Stimulated activated effector memory CD8-positive, alpha-beta T cell treated with anti-CD3 and anti-CD28 coated beads, Interleukin-12 subunit alpha, Interleukin-12 subunit beta, amount 100 ng/mL, for 72 hours (primary cell): ENCODE measurements around the gene WDR88.

Experiments used
- ATAC-seq: fragments of 150-1000 bp; cut with Tn5 transposase; 2 replicates; pipeline ENCODE4 v1.10.0; 2021
- DNase-seq, 2 donors: peaks; one replicate each; pipeline ENCODE4 v3.0.0; 2021 to 2022; ENCODE audit warnings: low spot score in 2 of 2
- H3K27ac Mint-ChIP-seq: one replicate; pipeline ENCODE4 v1.8.0; 2022; ENCODE audit warnings: mild to moderate bottlenecking, mixed read lengths
- H3K36me3 Mint-ChIP-seq: one replicate; pipeline ENCODE4 v1.8.0; 2022; ENCODE audit warnings: mild to moderate bottlenecking, mixed read lengths
- H3K4me1 Mint-ChIP-seq: one replicate; pipeline ENCODE4 v1.8.0; 2022; ENCODE audit warnings: mixed read lengths
- H3K4me3 Mint-ChIP-seq: one replicate; pipeline ENCODE4 v1.8.0; 2022; ENCODE audit warnings: mild to moderate bottlenecking, mixed read lengths
- H3K9me3 Mint-ChIP-seq: one replicate; pipeline ENCODE4 v1.8.0; 2022; ENCODE audit warnings: mixed read lengths

The WDR88 gene

GRCh38 chr19:33194886-33195644, 63.2 kb downstream of the WDR88 start:
- H3K9me3 Mint-ChIP-seq = no peaks in the 10 kb centered on the region
- no peak for DNase-seq
- ATAC-seq = no peak
- H3K4me3 Mint-ChIP-seq = no peak overlapping the region
- no peaks in the 10 kb centered on the region for H3K36me3 Mint-ChIP-seq
- no peak overlapping the region for H3K27ac Mint-ChIP-seq
- no peaks in the 10 kb centered on the region for H3K4me1 Mint-ChIP-seq

DNA sequence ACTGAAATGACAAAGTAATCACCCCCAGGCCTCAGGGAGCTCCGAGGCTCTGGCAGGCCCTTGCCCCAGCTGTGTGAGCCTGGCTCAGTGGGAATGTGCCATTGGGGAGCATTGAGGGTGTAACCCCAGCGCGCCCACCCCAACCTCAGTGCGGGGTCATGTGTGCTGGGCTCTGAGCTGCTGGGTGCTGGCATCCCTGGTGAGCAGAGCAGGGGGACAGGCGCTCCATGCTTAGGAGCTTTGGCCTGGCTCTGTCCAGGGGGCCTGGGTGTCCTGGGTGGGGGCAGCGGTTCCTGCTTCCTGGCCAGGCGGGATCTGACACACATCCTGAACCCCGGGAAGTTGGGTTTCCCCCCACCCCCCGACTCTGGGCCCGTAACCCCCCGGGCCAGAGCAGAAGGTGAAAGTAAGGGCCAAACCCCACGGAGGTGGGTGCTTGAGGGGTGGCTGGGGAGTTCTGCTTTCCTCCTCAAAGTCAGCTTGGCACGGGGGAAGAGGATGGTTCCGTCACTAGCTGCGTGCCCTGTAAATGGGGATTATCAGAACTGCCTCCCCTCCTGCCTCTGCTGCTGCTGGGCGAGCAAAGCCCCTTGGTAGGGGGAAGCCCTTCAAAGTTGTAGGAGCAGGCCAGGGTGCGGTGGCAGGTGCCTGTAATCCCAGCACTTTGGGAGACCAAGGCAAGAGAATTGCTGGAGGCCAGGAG, 63.9 kb downstream of the WDR88 start:
- no peak for DNase-seq
- Mint-ChIP-seq H3K27ac (no peak overlapping the region), H3K36me3 (no peaks in the 10 kb centered on the region), H3K4me1 (no peaks in the 10 kb centered on the region), H3K9me3 (no peaks in the 10 kb centered on the region), H3K4me3 (no peak overlapping the region)
- ATAC-seq = no peak

DNA sequence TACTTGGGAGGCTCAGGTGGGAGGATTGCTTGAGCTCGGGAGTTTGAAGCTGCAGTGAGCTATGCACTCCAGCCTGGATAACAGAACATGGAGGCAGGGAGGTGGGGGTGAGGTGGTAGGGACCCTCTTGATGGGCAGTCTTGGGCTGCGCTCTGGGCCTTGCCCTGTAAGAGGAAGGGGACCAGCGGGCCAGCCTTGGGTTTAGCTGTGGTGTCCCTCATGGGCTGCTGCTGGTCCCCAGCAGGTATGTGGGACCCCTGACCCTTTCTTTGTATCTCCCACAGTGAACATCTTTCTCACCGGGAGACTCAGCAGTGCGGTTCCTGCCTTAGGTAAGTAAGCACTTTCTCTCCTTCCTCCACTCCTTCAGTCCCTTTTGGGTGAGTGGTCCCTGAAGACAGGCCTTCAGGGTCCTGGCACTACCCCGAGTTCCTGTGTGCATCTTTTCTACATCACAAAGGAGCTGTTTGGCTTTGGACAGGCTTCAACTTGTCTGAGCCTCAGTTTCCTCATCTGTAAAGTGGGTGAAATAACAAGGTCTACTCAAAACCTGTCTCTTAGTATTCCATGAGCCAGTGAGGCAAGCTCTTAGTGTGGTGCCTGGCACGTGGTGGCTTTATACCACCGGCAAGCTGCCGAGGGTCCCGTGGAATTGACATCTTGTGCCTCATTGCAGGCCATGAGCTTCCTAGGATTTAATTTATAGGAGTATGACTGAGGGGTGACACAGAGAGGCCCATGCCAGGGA, 64.7 kb downstream of the WDR88 start:
- H3K27ac Mint-ChIP-seq = no peak overlapping the region
- H3K9me3 Mint-ChIP-seq = no peaks in the 10 kb centered on the region
- no peak for DNase-seq

DNA sequence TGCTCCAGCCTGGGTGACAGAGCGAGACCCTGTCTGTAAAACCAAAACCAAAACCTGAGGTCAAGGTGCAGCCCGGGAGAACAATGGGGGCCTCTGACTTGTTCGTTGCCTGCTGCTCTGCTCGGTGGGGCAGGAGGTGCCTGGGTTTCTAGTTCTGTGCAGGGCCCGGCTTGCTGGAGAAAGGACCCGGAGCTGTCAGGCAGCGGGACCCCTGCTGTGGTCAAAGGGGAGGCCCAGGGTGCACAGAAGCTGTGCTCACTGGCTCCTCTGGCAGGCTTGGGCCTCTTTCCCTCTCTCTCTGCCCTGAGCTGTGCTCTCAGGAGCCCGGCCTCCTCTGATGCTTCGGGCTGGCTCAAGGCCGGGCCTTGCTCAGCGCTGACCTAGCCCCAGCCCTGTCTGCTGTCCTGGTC, 65.7 kb downstream of the WDR88 start:
- no peak overlapping the region for H3K27ac Mint-ChIP-seq
- H3K4me1 Mint-ChIP-seq = no peaks in the 10 kb centered on the region
- ATAC-seq (no peak), DNase-seq (no peak)
- H3K9me3 Mint-ChIP-seq = no peaks in the 10 kb centered on the region
- no peaks in the 10 kb centered on the region for H3K36me3 Mint-ChIP-seq
- no peak overlapping the region for H3K4me3 Mint-ChIP-seq

More for the DNA sequence above, 64.7 kb downstream of the WDR88 start:
- no peaks in the 10 kb centered on the region for H3K4me1 Mint-ChIP-seq
- ATAC-seq = no peak
- H3K36me3 Mint-ChIP-seq = no peaks in the 10 kb centered on the region
- no peak overlapping the region for H3K4me3 Mint-ChIP-seq

DNA sequence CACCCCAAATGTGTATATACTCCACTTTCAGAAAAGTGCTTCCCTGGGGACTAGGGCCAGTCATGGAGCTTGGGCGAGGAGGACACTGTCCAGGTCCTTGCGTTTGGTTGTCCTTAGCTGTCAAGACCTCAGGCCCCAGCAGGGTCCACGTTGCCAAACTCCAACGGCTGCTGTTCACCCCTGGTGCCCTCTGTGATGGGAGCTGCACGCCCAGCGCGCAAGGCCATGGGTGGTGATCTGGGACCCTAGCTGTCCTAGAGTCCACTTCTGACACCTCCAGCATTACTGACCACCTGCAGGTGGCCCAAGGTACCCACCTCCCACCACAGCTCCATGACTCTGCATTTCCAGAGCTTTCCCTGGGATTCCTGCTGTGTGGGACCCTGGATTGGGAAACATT, 66.3 kb downstream of the WDR88 start:
- H3K27ac Mint-ChIP-seq = no peak overlapping the region
- H3K4me3 Mint-ChIP-seq = no peak overlapping the region
- no peaks in the 10 kb centered on the region for H3K36me3 Mint-ChIP-seq

GRCh38 chr19:33199441-33200265, 67.7 kb downstream of the WDR88 start:
- H3K9me3 Mint-ChIP-seq = no peaks in the 10 kb centered on the region
- no peak for ATAC-seq
- peak overlapping the region; percentile 45 for H3K27ac Mint-ChIP-seq
- no peak for DNase-seq
- H3K36me3 Mint-ChIP-seq = no peaks in the 10 kb centered on the region
- H3K4me1 Mint-ChIP-seq = no peaks in the 10 kb centered on the region
- H3K4me3 Mint-ChIP-seq = no peak overlapping the region

More for the DNA sequence above, 66.3 kb downstream of the WDR88 start:
- H3K4me1 Mint-ChIP-seq = no peaks in the 10 kb centered on the region
- H3K9me3 Mint-ChIP-seq = no peaks in the 10 kb centered on the region
- DNase-seq = no peak
- no peak for ATAC-seq

DNA sequence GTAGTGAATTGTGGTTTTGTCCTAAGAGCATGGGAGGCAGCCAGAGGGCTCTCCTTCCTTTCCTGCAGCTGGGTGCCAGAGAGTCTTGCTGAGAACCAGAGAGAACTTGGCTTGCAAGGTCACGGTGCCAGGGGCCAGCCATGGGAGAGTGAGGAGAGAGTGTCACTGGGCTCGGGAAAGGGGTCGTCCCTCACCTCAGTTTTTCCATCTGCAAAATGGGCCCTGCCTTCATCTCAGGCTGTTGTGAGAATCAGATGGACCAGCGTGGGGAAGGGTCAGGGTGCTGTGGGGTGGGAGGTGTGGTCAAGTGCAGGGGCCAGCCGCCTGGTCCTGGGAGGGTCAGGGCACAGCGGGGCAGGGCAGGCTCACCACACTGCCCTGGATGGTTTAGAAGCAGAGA, 69.6 kb downstream of the WDR88 start:
- Mint-ChIP-seq H3K4me1 (no peaks in the 10 kb centered on the region), H3K36me3 (no peaks in the 10 kb centered on the region), H3K9me3 (no peaks in the 10 kb centered on the region), H3K4me3 (no peak overlapping the region), H3K27ac (no peak overlapping the region)
- DNase-seq (no peak), ATAC-seq (no peak)

GRCh38 chr19:33201886-33202545, 70.1 kb downstream of the WDR88 start:
- ATAC-seq (no peak), DNase-seq (no peak)
- H3K4me1 Mint-ChIP-seq = no peaks in the 10 kb centered on the region
- H3K9me3 Mint-ChIP-seq = no peaks in the 10 kb centered on the region
- no peak overlapping the region for H3K27ac Mint-ChIP-seq
- H3K4me3 Mint-ChIP-seq = no peak overlapping the region
- H3K36me3 Mint-ChIP-seq = no peaks in the 10 kb centered on the region

- H3K27ac Mint-ChIP-seq = no peak overlapping the region
- ATAC-seq (no peak), DNase-seq (no peak)
- H3K36me3 Mint-ChIP-seq = no peaks in the 10 kb centered on the region
- no peaks in the 10 kb centered on the region for H3K4me1 Mint-ChIP-seq
- no peak overlapping the region for H3K4me3 Mint-ChIP-seq
- no peaks in the 10 kb centered on the region for H3K9me3 Mint-ChIP-seq
Observed at GRCh38 chr19:33202546-33203507, 70.9 kb downstream of the WDR88 start.

DNA sequence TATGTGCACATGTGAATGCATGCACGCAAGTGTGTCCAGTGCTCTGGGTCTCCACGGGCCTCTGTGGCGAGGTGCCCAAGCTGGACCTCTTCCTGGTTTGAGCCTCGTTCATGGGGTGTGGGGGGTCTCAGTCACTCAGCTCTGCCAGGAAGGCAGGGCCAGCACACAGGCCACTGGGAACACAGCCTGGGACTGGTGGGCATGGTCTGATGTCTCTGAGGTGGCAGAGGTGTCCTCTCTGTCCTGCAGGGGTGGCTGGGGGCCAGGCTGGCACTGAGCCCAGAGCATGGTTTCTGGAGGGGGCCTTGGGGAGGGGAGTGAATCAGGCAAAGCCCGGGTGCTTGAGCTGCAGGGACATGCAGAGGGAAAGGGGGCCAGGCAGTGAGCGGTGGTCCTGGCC, 71.6 kb downstream of the WDR88 start:
- no peaks in the 10 kb centered on the region for H3K36me3 Mint-ChIP-seq
- H3K9me3 Mint-ChIP-seq = no peaks in the 10 kb centered on the region
- no peak overlapping the region for H3K4me3 Mint-ChIP-seq
- DNase-seq = no peak
- no peak for ATAC-seq
- no peak overlapping the region for H3K27ac Mint-ChIP-seq
- H3K4me1 Mint-ChIP-seq = no peaks in the 10 kb centered on the region

DNA sequence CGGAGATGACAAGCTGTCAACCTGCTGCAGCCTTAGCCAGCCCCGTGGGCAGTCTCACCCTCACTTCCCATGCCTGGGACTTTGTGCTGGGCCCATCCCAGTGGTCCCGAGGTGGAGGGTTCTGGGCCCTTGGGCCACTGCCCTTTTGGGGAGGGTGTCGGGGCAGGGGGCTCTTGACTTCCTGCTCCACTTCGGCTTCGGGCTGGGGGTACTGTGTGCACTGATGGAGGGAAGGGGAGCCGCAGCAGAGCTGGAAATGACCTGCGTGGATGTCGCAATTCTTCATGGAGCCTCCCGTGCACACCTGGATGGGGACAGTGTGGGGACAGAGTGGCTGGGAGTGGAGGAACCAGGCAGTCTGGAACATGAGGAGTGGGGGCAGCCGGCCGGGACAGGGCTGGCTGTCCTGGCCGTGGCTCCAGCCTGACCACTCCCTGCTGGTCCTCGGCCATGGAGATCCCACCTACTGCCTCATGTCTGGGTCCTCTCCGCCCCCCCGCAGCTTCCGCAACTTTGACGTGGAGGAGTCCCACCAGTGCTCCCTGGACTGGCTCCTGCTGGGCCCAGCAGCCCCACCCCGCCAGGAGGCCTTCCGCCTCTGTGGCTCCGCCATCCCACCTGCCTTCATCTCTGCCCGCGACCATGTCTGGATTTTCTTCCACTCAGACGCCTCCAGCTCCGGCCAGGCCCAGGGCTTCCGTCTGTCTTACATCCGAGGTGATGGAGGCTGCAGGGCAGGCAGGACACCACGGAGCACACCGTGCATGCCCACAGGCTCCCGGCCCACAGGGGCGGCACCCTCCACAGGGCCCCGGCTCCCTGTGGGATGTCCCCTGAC, 72.4 kb downstream of the WDR88 start:
- no peaks in the 10 kb centered on the region for H3K4me1 Mint-ChIP-seq
- H3K4me3 Mint-ChIP-seq = no peak overlapping the region
- H3K36me3 Mint-ChIP-seq = no peaks in the 10 kb centered on the region
- DNase-seq = no peak
- H3K9me3 Mint-ChIP-seq = no peaks in the 10 kb centered on the region
- H3K27ac Mint-ChIP-seq = no peak overlapping the region
- no peak for ATAC-seq

GRCh38 chr19:33205110-33205509, 73.2 kb downstream of the WDR88 start:
- H3K4me1 Mint-ChIP-seq = no peaks in the 10 kb centered on the region
- no peaks in the 10 kb centered on the region for H3K36me3 Mint-ChIP-seq
- no peak for DNase-seq
- no peak overlapping the region for H3K27ac Mint-ChIP-seq
- no peaks in the 10 kb centered on the region for H3K9me3 Mint-ChIP-seq
- no peak overlapping the region for H3K4me3 Mint-ChIP-seq
- ATAC-seq = no peak
